ENCODE data around the gene STXBP5.

Gene STXBP5

GRCh38 chr6:147283460-147283859 lies 79.2 kb downstream of the STXBP5 start:
- POLR2A ChIA-PET: no interaction called here
- no peak for DNase-seq (ENCODE audit: extremely low spot score)
- TF ChIP-seq, protein P1, sequence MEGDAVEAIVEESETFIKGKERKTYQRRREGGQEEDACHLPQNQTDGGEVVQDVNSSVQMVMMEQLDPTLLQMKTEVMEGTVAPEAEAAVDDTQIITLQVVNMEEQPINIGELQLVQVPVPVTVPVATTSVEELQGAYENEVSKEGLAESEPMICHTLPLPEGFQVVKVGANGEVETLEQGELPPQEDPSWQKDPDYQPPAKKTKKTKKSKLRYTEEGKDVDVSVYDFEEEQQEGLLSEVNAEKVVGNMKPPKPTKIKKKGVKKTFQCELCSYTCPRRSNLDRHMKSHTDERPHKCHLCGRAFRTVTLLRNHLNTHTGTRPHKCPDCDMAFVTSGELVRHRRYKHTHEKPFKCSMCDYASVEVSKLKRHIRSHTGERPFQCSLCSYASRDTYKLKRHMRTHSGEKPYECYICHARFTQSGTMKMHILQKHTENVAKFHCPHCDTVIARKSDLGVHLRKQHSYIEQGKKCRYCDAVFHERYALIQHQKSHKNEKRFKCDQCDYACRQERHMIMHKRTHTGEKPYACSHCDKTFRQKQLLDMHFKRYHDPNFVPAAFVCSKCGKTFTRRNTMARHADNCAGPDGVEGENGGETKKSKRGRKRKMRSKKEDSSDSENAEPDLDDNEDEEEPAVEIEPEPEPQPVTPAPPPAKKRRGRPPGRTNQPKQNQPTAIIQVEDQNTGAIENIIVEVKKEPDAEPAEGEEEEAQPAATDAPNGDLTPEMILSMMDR (IDR thresholded peaks at IDR 0.05; ENCODE audit: control extremely low read depth, extremely low read depth, low read depth, missing control alignments): no peak
- CTCF ChIA-PET: interaction anchor here (1.0 to 1.7 kb wide), 3 partner anchors 12 to 44 kb away, joined by 3 to 4 read pairs (median 3); no protein-coding TSS in a partner anchor

GRCh38 chr6:147285087-147285855 lies 81.1 kb downstream of the STXBP5 start:
- POLR2A ChIA-PET: no interaction called here
- DNase-seq (ENCODE audit: extremely low spot score): peak; percentile 21
- TF ChIP-seq, protein P1 (IDR thresholded peaks at IDR 0.05; ENCODE audit: control extremely low read depth, extremely low read depth, low read depth, missing control alignments): peak; percentile 34
- CTCF ChIA-PET: interaction anchor here (0.9 to 1.3 kb wide), 3 partner anchors 10 to 41 kb away, joined by 3 read pairs; no protein-coding TSS in a partner anchor

DNA sequence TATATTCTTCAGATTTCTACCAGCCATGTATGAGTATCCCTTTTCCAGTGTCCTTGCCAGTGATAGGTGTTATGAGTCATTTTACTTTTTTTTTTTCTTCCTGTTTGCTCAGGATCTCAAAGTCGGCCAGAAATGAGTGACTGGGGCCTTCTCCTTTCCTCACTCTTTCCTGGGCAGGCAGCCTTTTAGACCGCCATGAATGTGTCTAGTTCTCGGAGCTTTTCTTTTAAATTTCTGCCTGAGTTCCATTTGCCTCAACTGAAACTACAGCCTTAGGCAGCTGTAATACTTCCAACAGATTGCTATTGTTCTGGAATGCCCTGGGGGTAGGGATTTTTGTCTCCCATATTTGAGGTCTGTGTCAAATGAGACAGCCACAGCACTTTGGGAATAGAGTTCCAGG lies 83.7 kb downstream of the STXBP5 start:
- POLR2A ChIA-PET: no interaction called here
- CTCF ChIA-PET: interaction anchor here (1.4 kb wide), 1 partner anchor 29 kb away, joined by 4 read pairs; no protein-coding TSS in a partner anchor
- DNase-seq (ENCODE audit: extremely low spot score): no peak
- TF ChIP-seq, protein P1 (IDR thresholded peaks at IDR 0.05; ENCODE audit: control extremely low read depth, extremely low read depth, low read depth, missing control alignments): no peak

DNA sequence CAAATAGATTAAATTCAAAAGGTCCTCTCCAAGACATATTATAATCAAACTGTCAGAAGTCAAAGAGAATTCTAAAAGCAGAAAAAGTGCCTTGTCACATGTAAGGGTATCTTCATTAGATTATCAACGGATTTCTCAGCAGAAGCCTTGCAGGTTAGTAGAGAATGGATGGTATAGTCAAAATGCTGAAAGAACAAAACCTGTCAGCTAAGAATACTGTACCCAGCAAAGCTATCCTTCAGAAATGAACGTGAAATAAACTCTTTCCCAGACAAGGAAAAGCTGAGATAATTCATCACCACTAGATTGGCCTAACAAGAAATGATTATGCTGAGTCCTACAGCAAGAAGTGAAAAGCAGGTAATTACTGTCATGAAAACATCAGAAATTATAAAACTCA lies 92.9 kb downstream of the STXBP5 start:
- ChIA-PET CTCF (no interaction called here), POLR2A (no interaction called here)
- no peak for DNase-seq (ENCODE audit: extremely low spot score)
- TF ChIP-seq, protein P1 (IDR thresholded peaks at IDR 0.05; ENCODE audit: control extremely low read depth, extremely low read depth, low read depth, missing control alignments): no peak

GRCh38 chr6:147297663-147298316 lies 93.6 kb downstream of the STXBP5 start:
- TF ChIP-seq, protein P1 (IDR thresholded peaks at IDR 0.05; ENCODE audit: control extremely low read depth, extremely low read depth, low read depth, missing control alignments): no peak
- CTCF ChIA-PET: interaction anchor here (1.1 kb wide), 1 partner anchor 14 kb away, joined by 3 read pairs; no protein-coding TSS in a partner anchor
- POLR2A ChIA-PET: no interaction called here
- no peak for DNase-seq (ENCODE audit: extremely low spot score)

- TF ChIP-seq, protein P1 (IDR thresholded peaks at IDR 0.05; ENCODE audit: control extremely low read depth, extremely low read depth, low read depth, missing control alignments): no peak
- ChIA-PET POLR2A (no interaction called here), CTCF (interaction anchor here (1.1 kb wide), 1 partner anchor 14 kb away, joined by 3 read pairs; no protein-coding TSS in a partner anchor)
- no peak for DNase-seq (ENCODE audit: extremely low spot score)
These were observed 94.2 kb downstream of the STXBP5 start for GRCh38 chr6:147298461-147298860.
